GM12872 (cell line): ENCODE data around the gene B3GALNT2.
A peak's percentile ranks its signal among the peaks of the same experiment; 100 is the strongest.

ENCODE experiments used
- CTCF ChIP-seq: IDR thresholded peaks from 3 replicates; pipeline ENCODE4 v1.5.1; 2011; ENCODE audit warnings: low read depth, mild to moderate bottlenecking, low read length, moderate library complexity; ENCODE audit not compliant: insufficient read depth

Gene B3GALNT2

GRCh38 chr1:235510823-235511222 is 6.6 kb upstream of the B3GALNT2 start:
- TF ChIP-seq CTCF, result no peak

DNA sequence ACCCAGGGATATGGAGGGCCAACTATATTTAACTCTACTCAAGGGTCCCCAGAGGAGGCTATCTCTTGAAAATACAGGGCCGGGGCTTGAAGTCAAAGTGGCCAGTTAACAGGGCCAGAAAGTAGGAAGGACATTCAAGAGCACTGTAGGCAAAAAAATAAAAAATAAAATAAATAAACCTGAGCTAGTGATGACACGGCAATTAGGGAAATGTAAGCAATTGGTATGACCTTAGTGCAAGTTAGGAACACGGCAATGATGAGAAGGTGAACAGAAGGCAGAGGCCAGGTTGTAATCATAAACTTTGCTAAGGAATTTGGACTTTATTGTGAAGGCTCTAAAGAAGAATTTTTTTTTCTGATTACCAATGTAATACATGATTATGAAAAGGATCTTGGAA is 3.4 kb upstream of the B3GALNT2 start:
- no peak for TF ChIP-seq CTCF

DNA sequence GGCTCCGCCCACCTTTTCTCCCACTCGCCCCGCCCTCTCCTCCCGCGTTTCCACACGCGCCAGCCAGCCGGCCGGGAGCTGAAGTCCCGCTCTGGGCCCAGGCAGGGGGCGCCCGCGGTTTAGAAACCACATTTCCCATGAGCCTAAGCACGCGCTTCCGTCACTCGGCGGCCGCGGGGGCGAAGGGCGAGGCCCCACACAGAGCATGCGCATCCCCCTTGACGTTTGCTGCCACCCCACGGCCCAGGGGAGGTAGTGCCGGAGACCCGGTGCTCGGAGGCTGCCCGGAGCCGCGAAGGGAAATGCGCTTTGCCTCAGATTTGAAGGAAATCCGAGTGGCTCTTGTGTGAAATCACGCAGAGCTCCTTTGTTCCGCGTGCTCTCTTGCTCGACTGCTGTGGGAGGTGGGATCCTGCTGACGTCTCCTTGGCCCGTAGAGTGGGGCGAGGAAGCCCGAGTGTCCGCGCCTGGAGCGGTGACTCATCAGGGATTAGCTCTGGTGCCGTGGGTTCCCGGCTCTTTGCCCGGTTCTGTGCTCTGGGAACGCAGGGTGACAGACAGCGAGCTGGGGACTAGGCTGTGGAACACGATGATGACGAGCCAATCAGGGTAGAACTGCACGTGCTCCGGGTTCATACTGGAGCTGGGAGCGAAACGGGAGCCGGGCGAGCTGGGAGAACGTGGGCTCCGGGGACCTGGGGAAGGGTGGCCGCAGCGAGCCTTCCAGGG is 406 bp upstream of the B3GALNT2 start:
- peak; percentile 81 for TF ChIP-seq CTCF

DNA sequence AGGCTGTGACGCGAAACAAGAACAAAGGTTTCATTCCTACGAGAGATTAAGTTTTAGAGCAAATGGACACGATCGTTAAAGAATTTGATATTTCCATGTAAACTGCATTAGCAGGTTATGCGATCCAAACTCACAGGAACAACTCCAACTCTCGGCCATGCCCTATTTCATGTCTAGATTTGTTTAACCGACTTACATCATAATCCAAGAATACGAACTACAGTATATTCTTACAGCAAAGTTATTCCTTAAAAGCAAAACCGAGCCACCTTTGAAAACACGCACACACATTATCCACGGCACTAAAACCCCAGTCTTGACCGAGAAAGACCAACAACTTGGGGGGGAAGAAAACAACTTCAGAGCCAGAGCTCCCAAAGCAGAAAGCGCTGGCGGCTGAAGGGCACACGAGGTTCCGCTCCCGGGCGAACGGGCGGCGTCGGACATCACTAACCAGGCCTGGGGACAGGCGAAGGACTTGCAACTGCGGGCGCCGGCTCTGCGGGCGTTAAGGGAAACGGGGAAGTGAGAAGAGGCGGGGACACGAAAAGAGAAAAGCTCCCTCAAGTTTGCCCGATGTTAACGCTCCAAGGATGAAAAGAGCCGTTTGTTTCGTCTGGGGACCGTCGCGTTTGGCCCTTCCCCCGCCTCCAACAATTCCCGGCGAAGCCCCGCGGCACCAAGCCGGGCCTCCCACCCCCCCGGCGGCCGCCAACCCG is 690 bp downstream of the B3GALNT2 start:
- TF ChIP-seq CTCF, result no peak

GRCh38 chr1:235502601-235503402 is 1.4 kb downstream of the B3GALNT2 start:
- no peak for TF ChIP-seq CTCF

- TF ChIP-seq CTCF, result no peak
Observed at GRCh38 chr1:235500971-235501540, 3.2 kb downstream of the B3GALNT2 start.

GRCh38 chr1:235495551-235495950 is 8.7 kb downstream of the B3GALNT2 start:
- TF ChIP-seq CTCF, result no peak
